ENCODE data around the gene MYBPC3. TPM values are rescaled to one million over a fixed set of nuclear protein-coding genes. Genes with fewer than 3 reads are reported as not detected.
"Not testable (repeated sequence)": the region's sequence is repeated elsewhere in the genome, so short reads cannot be mapped to it uniquely, and the experiment has no call there.

Gene MYBPC3
- total RNA-seq, 1 donor from 2014 or later, result not detected

DNA sequence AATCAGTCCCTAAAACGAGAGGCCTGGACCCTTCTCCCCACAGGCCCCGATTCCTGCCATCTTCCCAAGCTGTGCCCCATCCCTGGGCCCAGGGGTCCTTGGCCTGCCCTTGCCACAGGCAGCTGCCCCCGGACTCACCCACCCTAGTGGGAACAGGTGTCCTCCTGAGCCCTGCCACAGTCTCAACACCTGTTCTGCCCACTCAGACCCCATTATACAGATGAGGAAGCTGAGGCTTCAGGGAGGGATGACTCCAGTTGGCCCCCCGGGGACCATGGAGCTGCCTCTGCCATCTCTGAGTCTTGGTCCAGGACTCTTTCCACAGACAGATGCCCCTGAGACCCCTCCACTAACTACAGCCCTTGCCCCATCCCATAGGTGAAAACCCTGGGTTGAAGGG, 15.9 kb downstream of the MYBPC3 start:
- H3K27ac Mint-ChIP-seq (ENCODE audit: unreplicated experiment), result no peak overlapping the region
- H3K4me2 ChIP-seq (ENCODE audit: low read length), result no peak overlapping the region
- H3K4me1 ChIP-seq (ENCODE audit: insufficient read depth, low read length), result no peaks in the 10 kb centered on the region
- no peaks in the 10 kb centered on the region for H3K79me2 ChIP-seq (ENCODE audit: insufficient read depth, low read length)
- no peaks in the 10 kb centered on the region for H3K27me3 ChIP-seq (ENCODE audit: insufficient read depth, low read length)
- H3K4me3 Mint-ChIP-seq (ENCODE audit: unreplicated experiment), result no peak overlapping the region
- no peak overlapping the region for H3K9ac ChIP-seq (ENCODE audit: low read length)
- no peaks in the 10 kb centered on the region for H3K9me3 ChIP-seq (ENCODE audit: insufficient read depth, low read depth, low read length)
- H3K36me3 ChIP-seq (ENCODE audit: insufficient read depth, low read length), result no peaks in the 10 kb centered on the region
- no peaks in the 10 kb centered on the region for H4K20me1 ChIP-seq (ENCODE audit: insufficient read depth, low read length)
- no peak for DNase-seq (ENCODE audit: low read depth)
- FAIRE-seq, result no peak
- TF ChIP-seq CTCF (IDR thresholded peaks at IDR 0.05; ENCODE audit: insufficient read depth, low read depth, low read length), result no peak
- H3K27me3 Mint-ChIP-seq (ENCODE audit: low read depth, unreplicated experiment), result peaks cover 15% of the 10 kb centered on the region
- H3K4me1 Mint-ChIP-seq (ENCODE audit: low read depth, unreplicated experiment), result no peaks in the 10 kb centered on the region
- H3K4me3 ChIP-seq (ENCODE audit: insufficient read depth, low read depth, low read length), result no peak overlapping the region
- H3K9me3 Mint-ChIP-seq (ENCODE audit: unreplicated experiment), result no peaks in the 10 kb centered on the region
- no peak overlapping the region for H2AFZ ChIP-seq (ENCODE audit: low read depth, low read length)
- H3K36me3 Mint-ChIP-seq (ENCODE audit: low read depth, unreplicated experiment), result no peaks in the 10 kb centered on the region
- no peak overlapping the region for H3K27ac ChIP-seq (ENCODE audit: low read depth, low read length)

DNA sequence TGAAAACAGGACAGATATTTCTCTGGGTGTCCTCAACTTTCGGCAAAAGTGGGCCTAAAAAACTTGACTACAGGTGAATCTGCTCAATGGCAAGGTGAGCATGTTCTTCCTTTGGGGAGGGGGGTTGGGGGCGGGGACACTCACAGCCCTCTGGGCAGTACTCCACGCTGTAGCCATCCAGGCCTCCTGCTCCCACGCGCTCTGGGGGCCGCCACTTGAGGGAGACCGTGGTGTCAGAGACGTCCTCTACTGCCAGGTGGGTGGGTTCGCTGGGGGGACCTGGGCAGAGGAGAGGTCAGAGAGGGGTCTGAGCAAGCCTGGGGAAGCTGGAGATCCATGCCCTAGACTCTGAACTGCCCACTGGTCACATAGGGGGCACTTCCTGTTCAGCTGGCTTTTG, 16.8 kb downstream of the MYBPC3 start:
- FAIRE-seq, result no peak
- Histone ChIP-seq H3K36me3 (ENCODE audit: insufficient read depth, low read length) (no peaks in the 10 kb centered on the region), H3K27ac (ENCODE audit: low read depth, low read length) (no peak overlapping the region), H3K79me2 (ENCODE audit: insufficient read depth, low read length) (no peaks in the 10 kb centered on the region), H2AFZ (ENCODE audit: low read depth, low read length) (no peak overlapping the region), H4K20me1 (ENCODE audit: insufficient read depth, low read length) (no peaks in the 10 kb centered on the region), H3K4me2 (ENCODE audit: low read length) (no peak overlapping the region), H3K4me1 (ENCODE audit: insufficient read depth, low read length) (no peaks in the 10 kb centered on the region), H3K4me3 (ENCODE audit: insufficient read depth, low read depth, low read length) (no peak overlapping the region), H3K27me3 (ENCODE audit: insufficient read depth, low read length) (no peaks in the 10 kb centered on the region), H3K9me3 (ENCODE audit: insufficient read depth, low read depth, low read length) (no peaks in the 10 kb centered on the region), H3K9ac (ENCODE audit: low read length) (no peak overlapping the region)
- no peak for DNase-seq (ENCODE audit: low read depth)
- Mint-ChIP-seq H3K4me3 (ENCODE audit: unreplicated experiment) (no peak overlapping the region), H3K9me3 (ENCODE audit: unreplicated experiment) (no peaks in the 10 kb centered on the region), H3K4me1 (ENCODE audit: low read depth, unreplicated experiment) (no peaks in the 10 kb centered on the region), H3K27me3 (ENCODE audit: low read depth, unreplicated experiment) (peaks cover 15% of the 10 kb centered on the region), H3K27ac (ENCODE audit: unreplicated experiment) (no peak overlapping the region), H3K36me3 (ENCODE audit: low read depth, unreplicated experiment) (no peaks in the 10 kb centered on the region)
- TF ChIP-seq EZH2 (IDR thresholded peaks at IDR 0.05; ENCODE audit: insufficient read depth, low read length) (no peak), CTCF (IDR thresholded peaks at IDR 0.05; ENCODE audit: insufficient read depth, low read depth, low read length) (no peak)

- not testable (repeated sequence) for H3K4me1 Mint-ChIP-seq (ENCODE audit: low read depth, unreplicated experiment); FAIRE-seq; H3K4me3 ChIP-seq (ENCODE audit: insufficient read depth, low read depth, low read length); H2AFZ ChIP-seq (ENCODE audit: low read depth, low read length); H3K36me3 Mint-ChIP-seq (ENCODE audit: low read depth, unreplicated experiment); DNase-seq (ENCODE audit: low read depth); H3K4me2 ChIP-seq (ENCODE audit: low read length); H3K9ac ChIP-seq (ENCODE audit: low read length); H3K4me1 ChIP-seq (ENCODE audit: insufficient read depth, low read length); H4K20me1 ChIP-seq (ENCODE audit: insufficient read depth, low read length); H3K4me3 Mint-ChIP-seq (ENCODE audit: unreplicated experiment); H3K27ac Mint-ChIP-seq (ENCODE audit: unreplicated experiment); H3K9me3 ChIP-seq (ENCODE audit: insufficient read depth, low read depth, low read length); H3K36me3 ChIP-seq (ENCODE audit: insufficient read depth, low read length); H3K27ac ChIP-seq (ENCODE audit: low read depth, low read length); H3K79me2 ChIP-seq (ENCODE audit: insufficient read depth, low read length); H3K9me3 Mint-ChIP-seq (ENCODE audit: unreplicated experiment); H3K27me3 ChIP-seq (ENCODE audit: insufficient read depth, low read length)
- H3K27me3 Mint-ChIP-seq (ENCODE audit: low read depth, unreplicated experiment), result peaks cover 12% of the 10 kb centered on the region
These were observed 17.6 kb downstream of the MYBPC3 start for GRCh38 chr11:47334699-47335411.
